HL-60 (cell line): ENCODE measurements around the gene LMF1.

Source experiments
- DNase-seq, 2 experiments: peaks; one replicate each; pipeline ENCODE4 v3.0.0-alpha.2; 2010 to 2020; ENCODE audit warnings: low read depth in 1 of 2, low spot score in 1 of 2
- H3K27ac ChIP-seq: fragments of 250-450 bp; sonication (Bioruptor Pico); replicated peaks from 2 replicates; pipeline ENCODE4 v1.5.1; 2020; ENCODE audit warnings: mild to moderate bottlenecking, moderate library complexity
- H3K27me3 ChIP-seq: fragments of 250-450 bp; sonication (Bioruptor Pico); 2 replicates; pipeline ENCODE4 v1.5.1; 2021; ENCODE audit warnings: mild to moderate bottlenecking, moderate library complexity; ENCODE audit not compliant: insufficient read depth, poor library complexity, severe bottlenecking
- H3K4me3 ChIP-seq: replicated peaks from 2 replicates; pipeline ENCODE4 v1.5.1; 2011; ENCODE audit warnings: mild to moderate bottlenecking, control low read depth, low read length; ENCODE audit not compliant: insufficient read depth
- GABPA ChIP-seq: IDR thresholded peaks from 2 replicates; pipeline ENCODE4 v1.6.1; 2012; ENCODE audit warnings: low read depth
- POLR2AphosphoS5 ChIP-seq: IDR thresholded peaks from 2 replicates; pipeline ENCODE4 v1.6.1; 2012; ENCODE audit warnings: low read depth
- SPI1 ChIP-seq: IDR thresholded peaks from 2 replicates; pipeline ENCODE4 v1.6.1; 2012; ENCODE audit warnings: low read depth, mild to moderate bottlenecking, borderline replicate concordance
- TF ChIP-seq, protein P1 (sequence below): IDR thresholded peaks from 2 replicates; pipeline ENCODE4 v1.6.1; 2012; ENCODE audit warnings: low read depth; ENCODE audit not compliant: insufficient replicate concordance
- TF ChIP-seq, protein P2 (sequence below): IDR thresholded peaks from one replicate; pipeline ENCODE4 v1.5.1; 2011; ENCODE audit warnings: low read length, control low read depth, inconsistent platforms; ENCODE audit not compliant: insufficient read depth

Gene LMF1

DNA sequence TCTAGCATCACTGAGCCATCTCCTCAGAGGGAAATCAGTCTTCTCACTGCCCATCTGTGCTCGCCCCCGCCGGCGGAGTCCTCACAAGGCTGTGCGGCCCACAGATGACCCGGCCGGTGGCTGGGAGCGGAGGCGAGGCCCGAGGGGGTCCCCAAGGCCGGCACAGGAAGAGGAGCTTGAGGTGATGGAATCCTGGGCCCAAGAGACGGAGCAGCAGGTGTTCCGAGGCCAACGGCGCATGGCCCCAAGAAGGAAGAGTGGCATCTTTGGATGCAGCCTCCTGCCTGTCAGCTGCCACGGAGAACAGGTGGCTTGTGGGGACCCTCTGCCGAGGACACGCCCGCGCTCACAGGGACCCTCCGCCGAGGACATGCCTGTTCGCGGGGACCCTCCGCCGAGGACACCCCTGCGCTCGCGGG, 97.5 kb downstream of the LMF1 start:
- Histone ChIP-seq H3K27me3 (no peaks in the 10 kb centered on the region), H3K27ac (no peak overlapping the region), H3K4me3 (no peak overlapping the region)
- TF ChIP-seq SPI1: no peak
- TF ChIP-seq, protein P1, sequence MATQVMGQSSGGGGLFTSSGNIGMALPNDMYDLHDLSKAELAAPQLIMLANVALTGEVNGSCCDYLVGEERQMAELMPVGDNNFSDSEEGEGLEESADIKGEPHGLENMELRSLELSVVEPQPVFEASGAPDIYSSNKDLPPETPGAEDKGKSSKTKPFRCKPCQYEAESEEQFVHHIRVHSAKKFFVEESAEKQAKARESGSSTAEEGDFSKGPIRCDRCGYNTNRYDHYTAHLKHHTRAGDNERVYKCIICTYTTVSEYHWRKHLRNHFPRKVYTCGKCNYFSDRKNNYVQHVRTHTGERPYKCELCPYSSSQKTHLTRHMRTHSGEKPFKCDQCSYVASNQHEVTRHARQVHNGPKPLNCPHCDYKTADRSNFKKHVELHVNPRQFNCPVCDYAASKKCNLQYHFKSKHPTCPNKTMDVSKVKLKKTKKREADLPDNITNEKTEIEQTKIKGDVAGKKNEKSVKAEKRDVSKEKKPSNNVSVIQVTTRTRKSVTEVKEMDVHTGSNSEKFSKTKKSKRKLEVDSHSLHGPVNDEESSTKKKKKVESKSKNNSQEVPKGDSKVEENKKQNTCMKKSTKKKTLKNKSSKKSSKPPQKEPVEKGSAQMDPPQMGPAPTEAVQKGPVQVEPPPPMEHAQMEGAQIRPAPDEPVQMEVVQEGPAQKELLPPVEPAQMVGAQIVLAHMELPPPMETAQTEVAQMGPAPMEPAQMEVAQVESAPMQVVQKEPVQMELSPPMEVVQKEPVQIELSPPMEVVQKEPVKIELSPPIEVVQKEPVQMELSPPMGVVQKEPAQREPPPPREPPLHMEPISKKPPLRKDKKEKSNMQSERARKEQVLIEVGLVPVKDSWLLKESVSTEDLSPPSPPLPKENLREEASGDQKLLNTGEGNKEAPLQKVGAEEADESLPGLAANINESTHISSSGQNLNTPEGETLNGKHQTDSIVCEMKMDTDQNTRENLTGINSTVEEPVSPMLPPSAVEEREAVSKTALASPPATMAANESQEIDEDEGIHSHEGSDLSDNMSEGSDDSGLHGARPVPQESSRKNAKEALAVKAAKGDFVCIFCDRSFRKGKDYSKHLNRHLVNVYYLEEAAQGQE: no peak
- TF ChIP-seq, protein P2, sequence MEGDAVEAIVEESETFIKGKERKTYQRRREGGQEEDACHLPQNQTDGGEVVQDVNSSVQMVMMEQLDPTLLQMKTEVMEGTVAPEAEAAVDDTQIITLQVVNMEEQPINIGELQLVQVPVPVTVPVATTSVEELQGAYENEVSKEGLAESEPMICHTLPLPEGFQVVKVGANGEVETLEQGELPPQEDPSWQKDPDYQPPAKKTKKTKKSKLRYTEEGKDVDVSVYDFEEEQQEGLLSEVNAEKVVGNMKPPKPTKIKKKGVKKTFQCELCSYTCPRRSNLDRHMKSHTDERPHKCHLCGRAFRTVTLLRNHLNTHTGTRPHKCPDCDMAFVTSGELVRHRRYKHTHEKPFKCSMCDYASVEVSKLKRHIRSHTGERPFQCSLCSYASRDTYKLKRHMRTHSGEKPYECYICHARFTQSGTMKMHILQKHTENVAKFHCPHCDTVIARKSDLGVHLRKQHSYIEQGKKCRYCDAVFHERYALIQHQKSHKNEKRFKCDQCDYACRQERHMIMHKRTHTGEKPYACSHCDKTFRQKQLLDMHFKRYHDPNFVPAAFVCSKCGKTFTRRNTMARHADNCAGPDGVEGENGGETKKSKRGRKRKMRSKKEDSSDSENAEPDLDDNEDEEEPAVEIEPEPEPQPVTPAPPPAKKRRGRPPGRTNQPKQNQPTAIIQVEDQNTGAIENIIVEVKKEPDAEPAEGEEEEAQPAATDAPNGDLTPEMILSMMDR: no peak
- TF ChIP-seq GABPA: no peak
- no peak for TF ChIP-seq POLR2AphosphoS5
- no peak for DNase-seq

DNA sequence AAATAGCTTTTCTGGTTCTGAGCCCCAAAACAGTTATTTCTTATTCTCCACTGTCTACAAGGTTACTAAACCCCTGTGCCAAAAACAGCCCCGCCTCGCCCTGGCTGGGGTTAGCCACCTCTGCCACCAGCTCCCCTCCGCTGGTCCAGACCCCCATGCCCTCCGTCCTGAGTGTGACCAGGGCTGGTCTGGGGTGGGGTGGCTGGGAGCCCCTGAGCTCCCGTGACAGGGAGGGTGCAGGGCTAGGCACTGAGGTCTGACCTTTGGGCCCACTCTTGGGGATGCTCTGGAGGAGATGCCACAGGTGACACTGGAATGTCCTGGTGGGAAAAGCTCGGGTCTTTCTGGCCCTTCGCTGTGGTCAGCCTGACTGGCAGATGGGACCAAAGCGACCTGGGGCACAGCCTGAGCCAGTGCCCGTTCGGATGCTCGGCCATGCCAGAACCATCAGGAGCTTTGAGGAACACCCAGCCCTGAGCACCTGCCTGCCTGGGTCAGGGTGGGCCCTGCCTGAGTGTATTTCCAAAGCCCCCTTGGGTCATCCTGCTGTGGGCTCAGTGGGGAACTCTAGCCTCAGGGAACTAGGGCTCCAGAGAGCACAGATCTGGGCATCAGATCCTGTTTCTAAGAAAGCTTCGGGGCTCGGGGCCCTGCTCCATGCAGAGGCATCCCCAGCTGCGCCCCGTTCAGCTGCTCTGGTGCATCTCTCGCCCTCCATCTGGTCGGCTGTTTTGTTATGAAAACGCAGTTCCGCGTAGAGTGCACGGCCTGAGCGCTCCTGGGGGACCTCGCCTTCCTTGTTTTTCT, 98.1 kb downstream of the LMF1 start:
- H3K27me3 ChIP-seq: no peaks in the 10 kb centered on the region
- H3K4me3 ChIP-seq: no peak overlapping the region
- no peak overlapping the region for H3K27ac ChIP-seq
- no peak for DNase-seq
- no peak for TF ChIP-seq GABPA
- TF ChIP-seq, protein P1: no peak
- TF ChIP-seq SPI1: no peak
- no peak for TF ChIP-seq POLR2AphosphoS5
- TF ChIP-seq, protein P2: no peak

DNA sequence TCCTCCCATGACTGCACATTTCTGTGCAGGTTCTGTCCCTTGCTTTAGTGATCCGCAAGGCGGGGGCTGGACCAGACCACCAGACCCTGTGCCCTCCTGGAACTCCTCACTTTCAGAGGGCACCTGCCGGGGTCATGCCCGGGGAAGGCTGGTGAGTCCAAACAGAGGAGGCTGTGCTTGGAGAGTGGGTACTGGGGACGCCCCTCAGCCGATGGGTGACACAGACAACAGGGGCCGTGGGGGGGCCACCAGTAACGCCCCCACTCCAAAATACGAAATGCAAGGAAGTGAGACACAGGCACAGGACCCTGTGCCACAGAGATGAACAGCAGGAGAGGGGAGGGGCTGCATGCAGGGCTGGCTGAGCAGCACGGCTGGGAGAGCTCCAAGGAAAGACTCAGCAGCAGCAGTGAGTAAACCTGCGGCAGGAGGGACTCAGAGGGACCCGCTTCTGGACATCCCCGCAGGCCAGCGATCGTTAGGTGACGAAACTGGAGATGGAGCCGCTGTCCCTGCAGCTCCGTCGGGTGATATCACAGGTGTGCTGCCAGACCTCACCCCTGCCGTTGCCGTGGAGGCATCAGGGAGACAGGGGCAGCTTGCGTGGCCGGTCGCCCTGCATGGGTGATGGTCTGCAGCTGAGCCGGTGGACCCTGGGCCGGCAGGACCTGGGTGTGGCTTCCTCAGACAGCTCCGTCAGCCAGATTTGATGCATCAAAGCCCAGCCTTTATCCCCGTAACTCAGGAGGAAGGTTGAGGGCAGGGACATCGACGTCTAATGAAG, 99.0 kb downstream of the LMF1 start:
- Histone ChIP-seq H3K27me3 (no peaks in the 10 kb centered on the region), H3K27ac (no peak overlapping the region), H3K4me3 (no peak overlapping the region)
- no peak for DNase-seq
- TF ChIP-seq POLR2AphosphoS5: no peak
- TF ChIP-seq SPI1: no peak

DNA sequence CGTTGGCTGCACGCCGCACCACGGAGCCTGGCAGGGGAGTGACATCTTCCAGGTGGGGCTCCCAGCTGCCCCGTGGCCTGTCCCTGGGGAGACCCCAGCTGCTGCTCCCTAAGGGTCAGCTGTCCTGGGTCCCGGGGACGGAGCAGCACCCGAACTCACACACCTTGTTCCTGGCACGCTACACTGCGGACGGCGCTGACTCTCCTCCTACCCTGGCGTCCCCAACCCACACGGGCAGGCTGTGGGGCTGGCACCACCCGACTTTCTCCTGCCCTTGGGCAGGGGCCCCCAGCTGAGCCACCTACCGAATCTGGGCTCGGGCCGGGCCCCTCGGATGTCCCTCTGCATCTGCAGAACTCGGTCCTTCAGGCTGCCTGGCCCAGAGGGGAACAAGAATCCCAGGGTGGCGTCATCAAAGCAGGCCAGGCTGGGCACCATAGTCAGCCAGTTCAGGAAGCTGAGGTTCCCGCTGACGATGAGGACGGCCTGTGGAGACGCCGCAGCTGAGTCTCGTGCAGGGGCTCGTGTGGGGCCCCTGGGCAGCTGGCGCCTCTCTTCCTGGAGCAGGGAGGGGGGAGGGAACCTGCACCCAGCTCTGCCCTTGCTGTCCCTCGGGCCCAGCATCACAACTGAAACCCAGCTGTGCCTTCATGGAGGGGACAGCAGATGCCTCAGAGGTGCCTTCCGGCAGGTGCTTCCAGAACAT, 99.8 kb downstream of the LMF1 start:
- Histone ChIP-seq H3K27me3 (no peaks in the 10 kb centered on the region), H3K4me3 (no peak overlapping the region), H3K27ac (no peak overlapping the region)
- DNase-seq: peak in 1 of 2 experiments; percentile 10
- TF ChIP-seq GABPA (no peak), POLR2AphosphoS5 (no peak), SPI1 (no peak)
- TF ChIP-seq, protein P2: no peak
- TF ChIP-seq, protein P1: no peak
